Fibroblast of pulmonary artery (primary cell): ENCODE results near the gene MOSPD3.

Source experiments
- DNase-seq: peaks from one replicate; pipeline ENCODE4 v3.0.0-alpha.2; 2010; ENCODE audit warnings: low read depth
- H3K4me3 ChIP-seq: replicated peaks from 2 replicates; pipeline ENCODE4 v1.5.1; 2011; ENCODE audit warnings: low read depth, mild to moderate bottlenecking, control low read depth, low read length, moderate library complexity
- CTCF ChIP-seq: IDR thresholded peaks from 2 replicates; pipeline ENCODE4 v1.5.1; 2011; ENCODE audit warnings: mild to moderate bottlenecking, control low read depth, low read length, inconsistent platforms; ENCODE audit errors: missing control alignments

The MOSPD3 gene

GRCh38 chr7:100577103-100577502, 35.2 kb upstream of the MOSPD3 start:
- no peak for TF ChIP-seq CTCF
- no peak for DNase-seq
- no peak overlapping the region for H3K4me3 ChIP-seq

DNA sequence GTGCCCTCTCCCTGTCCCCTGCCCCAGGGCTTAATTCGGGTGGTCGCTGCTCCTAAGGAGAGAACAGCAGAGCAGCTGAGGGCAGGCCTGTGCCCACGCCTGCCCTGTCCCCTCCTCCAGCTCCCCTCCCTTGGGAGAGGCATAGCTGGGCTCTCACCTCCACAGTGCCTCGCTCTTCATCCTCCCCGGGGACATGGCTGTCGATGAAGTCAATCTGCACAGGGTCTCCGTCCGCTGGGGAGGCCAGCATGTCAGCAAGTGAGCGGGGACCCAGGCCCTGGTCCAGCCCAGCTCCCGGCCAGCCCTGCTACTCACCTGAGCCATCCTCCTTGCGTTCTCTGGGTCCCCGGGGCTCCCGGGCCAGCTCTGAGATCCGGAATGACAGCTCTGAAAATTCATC, 34.8 kb upstream of the MOSPD3 start:
- H3K4me3 ChIP-seq, result no peak overlapping the region
- no peak for DNase-seq
- TF ChIP-seq CTCF, result no peak

DNA sequence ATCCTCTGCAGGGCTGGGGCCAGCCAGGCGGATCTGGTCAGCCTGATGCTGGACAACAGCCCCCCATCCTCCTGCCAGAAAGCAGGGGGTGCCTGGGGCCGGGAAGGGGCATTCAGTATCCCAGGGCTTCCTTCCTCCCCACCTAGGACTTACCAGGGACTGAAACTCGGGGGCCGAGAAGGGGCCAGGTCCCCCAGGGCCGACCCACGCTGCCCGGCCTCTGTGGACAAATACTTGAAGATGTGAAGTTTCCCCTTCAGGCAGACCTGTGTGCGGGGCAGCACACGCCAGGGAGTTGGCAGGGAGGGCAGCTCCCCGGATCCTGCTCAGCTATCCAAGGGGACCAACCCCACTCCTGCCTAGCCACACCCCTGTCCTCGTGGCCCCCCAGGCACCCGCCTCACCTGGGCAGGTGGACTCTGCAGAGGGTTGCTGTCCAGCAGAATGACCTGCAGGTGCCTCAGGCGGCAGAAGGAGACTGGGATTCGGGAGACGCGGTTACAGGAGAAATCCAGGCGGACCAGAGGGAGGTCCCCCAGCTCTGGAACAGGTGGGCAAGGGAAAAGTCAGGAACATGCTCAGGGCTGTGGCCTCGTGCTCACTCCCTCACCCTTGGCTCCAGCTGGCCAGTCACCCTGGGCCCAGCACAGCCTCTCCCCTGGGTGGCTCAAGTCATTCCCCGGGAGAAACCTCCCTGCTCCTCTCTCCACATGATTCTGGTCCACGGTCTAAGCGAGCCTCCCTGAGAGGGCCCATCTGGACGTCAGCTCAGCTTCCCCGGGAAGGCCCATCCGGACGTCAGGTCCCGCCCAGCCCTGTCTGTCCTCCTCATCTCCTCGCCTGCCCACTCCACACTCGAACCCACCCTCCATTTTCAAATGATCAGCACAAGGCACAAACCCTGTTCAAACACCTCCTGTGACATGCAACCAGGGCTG, 33.8 kb upstream of the MOSPD3 start:
- DNase-seq, result no peak
- H3K4me3 ChIP-seq, result no peak overlapping the region
- TF ChIP-seq CTCF, result no peak

DNA sequence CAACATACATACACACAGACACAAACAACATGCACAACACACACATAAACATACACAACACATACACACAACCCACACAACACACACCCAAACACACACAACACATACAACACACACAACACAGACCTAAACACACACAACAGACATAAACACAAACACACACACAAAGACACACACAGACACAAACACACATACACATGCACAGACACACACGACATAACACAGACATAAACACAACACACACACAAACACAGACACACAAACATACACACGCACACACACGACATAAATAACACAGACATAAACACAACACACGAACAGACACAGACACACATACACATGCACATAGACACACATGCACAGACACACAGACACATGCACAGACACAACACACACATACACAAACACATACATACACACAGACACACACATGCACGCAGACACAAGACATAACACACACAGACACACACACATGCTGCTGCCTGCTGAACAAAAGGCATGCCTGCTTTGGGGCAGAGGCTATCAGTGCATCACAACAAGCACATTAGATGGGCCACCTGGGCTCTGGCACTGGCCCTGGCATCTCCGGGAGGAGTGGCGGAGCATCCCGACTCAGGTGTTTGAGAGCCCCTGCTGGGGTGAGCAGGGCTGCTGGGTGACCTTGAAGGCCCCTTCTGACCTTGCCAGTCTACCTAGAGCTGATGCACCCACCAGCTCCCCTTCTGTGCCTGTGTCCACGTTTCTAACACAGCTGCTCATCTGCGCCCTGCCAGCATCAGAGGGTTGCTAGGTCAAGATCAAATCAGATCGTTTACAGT, 31.7 kb upstream of the MOSPD3 start:
- H3K4me3 ChIP-seq, result no peak overlapping the region
- TF ChIP-seq CTCF, result no peak
- DNase-seq, result no peak

DNA sequence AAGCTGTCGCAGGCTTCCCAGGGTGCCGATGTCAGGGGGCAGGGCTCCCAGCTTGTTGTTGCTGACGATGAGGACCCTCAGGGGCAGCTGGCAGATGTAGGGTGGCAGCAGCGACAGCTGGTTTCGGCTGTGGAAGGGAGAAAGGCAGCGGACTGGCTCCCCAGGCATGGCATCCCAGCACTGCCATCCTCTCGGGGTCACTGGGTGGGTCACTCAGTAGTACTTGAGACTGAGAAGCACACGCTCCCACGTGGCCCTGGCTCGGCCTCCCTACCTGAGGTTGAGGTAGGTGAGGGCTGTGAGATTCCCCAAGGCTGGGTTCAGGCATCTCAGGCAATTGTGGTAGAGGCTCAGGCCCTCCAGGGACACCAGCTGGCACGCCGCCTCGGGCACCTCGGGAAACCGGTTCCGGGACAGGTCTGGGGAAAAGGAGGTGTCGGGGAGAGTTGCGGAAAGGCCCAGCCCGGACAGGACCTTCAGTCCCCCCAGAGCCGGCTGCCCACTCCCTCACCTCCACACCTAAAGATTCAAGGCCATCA, 30.2 kb upstream of the MOSPD3 start:
- DNase-seq, result no peak
- H3K4me3 ChIP-seq, result no peak overlapping the region
- TF ChIP-seq CTCF, result no peak

DNA sequence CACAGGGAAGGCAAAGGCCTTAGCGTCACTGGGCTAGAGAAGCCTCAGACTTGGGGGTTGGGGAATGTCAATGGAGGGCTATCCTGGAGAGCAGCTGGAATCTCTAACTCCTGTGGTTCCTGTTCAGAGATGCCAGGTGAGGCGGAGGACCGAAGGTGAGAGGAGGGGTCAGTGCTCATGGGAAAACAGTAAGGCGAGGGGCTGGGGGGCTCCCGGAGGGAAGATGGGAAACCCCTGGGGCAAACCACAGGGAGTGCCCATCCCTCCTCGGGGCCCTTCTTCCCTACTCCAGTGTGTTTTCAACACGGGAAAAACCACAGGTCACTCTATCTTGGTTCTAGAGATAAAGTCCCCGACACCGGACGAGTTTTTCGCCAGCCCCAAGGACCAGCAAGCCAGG, 29.7 kb upstream of the MOSPD3 start:
- TF ChIP-seq CTCF, result no peak
- peak overlapping the region; percentile 80 for H3K4me3 ChIP-seq
- DNase-seq, result no peak
